ENCODE results near the gene SZT2. TPM values are rescaled to one million over a fixed set of nuclear protein-coding genes. Genes with fewer than 3 reads are reported as not detected.
"Not testable (repeated sequence)": the region's sequence is repeated elsewhere in the genome, so short reads cannot be mapped to it uniquely, and the experiment has no call there.

The SZT2 gene
- total RNA-seq, 5 donors from 2014 or later (not counting 1 experiment from before 2014, with no cell fraction given) = 106 to 137 (median 130) TPM

DNA sequence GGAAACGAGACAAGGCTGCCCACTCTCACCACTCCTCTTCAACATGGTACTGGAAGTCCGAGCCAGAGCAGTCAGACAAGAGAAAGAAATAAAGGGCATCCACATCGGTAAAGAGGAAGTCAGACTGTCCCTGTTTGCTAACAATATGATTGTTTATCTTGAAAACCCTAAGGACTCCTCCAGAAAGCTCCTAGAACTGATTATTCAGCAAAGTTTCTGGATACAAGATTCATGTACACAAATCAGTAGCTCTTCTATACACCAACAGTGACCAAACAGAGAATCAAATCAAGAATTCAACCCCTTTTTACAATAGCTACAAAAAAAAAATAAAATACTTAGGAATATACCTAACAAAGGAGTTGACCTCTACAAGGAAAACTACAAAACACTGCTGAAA is 68.7 kb downstream of the SZT2 start:
- H3K36me3 ChIP-seq (ENCODE audit: control insufficient read depth in 2 of 2, extremely low read depth in 1 of 2, insufficient read depth in 1 of 2, low read length in 1 of 2); H3K36me3 Mint-ChIP-seq; DNase-seq; H3K27ac ChIP-seq (ENCODE audit: low read length); ATAC-seq (replicated peaks in 1 of 4); H3K27me3 ChIP-seq (replicated peaks in 1 of 2; ENCODE audit: control insufficient read depth in 2 of 2, extremely low read depth in 1 of 2, insufficient read depth in 2 of 2, low read length in 1 of 2); H3K9me3 Mint-ChIP-seq; CTCF ChIA-PET; H3K9me3 ChIP-seq; H3K27ac Mint-ChIP-seq; H3K4me3 Mint-ChIP-seq; H3K4me3 ChIP-seq (ENCODE audit: control insufficient read depth in 1 of 2, extremely low read depth in 1 of 2, low read length in 1 of 2); POLR2A ChIA-PET: not testable (repeated sequence)
- WGBS (ENCODE audit: insufficient coverage) = 100% methylated on average over 1 of the region's 3 CpGs
- H3K4me1 ChIP-seq (ENCODE audit: control insufficient read depth in 1 of 2, extremely low read depth in 1 of 2, insufficient read depth in 2 of 2, low read length in 2 of 2) = peaks cover 0 to 10% of the 10 kb centered on the region in 2 experiments
- H3K27me3 Mint-ChIP-seq = peaks cover 14% of the 10 kb centered on the region in 2 donors
- peaks cover 11 to 12% (median 11%) of the 10 kb centered on the region in 3 donors for H3K4me1 Mint-ChIP-seq

DNA sequence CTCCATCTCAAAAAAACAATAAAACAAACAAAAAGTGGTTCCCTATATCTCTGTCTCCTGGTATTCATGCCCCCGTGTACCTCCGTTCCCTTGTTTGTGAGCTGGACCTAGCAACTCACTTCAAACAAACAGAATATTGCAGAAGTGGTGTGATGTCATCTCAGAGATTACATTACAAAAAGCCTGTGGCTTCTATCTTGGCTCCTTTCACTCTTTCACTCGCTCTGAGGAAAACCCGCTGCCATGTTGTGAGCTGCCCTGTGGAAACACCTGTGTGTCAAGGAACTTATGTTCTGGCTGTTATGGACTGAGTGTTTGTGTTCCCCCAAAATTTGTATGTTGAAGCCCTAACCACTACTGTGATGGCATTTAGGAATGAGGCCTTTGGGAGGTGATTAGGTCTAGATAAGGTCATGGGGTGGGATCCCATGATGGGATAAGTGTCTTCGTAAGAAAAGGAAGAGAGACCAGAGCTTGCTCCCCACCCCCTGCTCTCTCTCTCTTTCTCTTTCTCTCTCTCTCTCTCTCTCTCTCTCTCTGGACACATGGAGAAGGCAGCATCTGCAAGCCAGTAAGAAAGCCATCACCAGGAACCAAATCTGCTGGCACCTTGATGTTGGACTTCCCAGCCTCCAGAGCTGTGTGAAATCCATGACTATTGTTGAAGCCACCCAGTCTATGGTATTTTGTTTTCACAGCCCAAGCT is 71.4 kb downstream of the SZT2 start:
- Histone ChIP-seq H3K4me3 (ENCODE audit: control insufficient read depth in 1 of 2, extremely low read depth in 1 of 2, low read length in 1 of 2) (no peak overlapping the region), H3K9me3 (no peaks in the 10 kb centered on the region), H3K4me1 (ENCODE audit: control insufficient read depth in 1 of 2, extremely low read depth in 1 of 2, insufficient read depth in 2 of 2, low read length in 2 of 2) (no peaks in the 10 kb centered on the region), H3K27me3 (replicated peaks in 1 of 2; ENCODE audit: control insufficient read depth in 2 of 2, extremely low read depth in 1 of 2, insufficient read depth in 2 of 2, low read length in 1 of 2) (peaks cover 0 to 4% of the 10 kb centered on the region in 2 experiments), H3K27ac (ENCODE audit: low read length) (no peak overlapping the region), H3K36me3 (ENCODE audit: control insufficient read depth in 2 of 2, extremely low read depth in 1 of 2, insufficient read depth in 1 of 2, low read length in 1 of 2) (no peaks in the 10 kb centered on the region)
- Mint-ChIP-seq H3K27ac (no peak overlapping the region), H3K4me1 (peaks cover 0 to 2% (median 0%) of the 10 kb centered on the region in 3 donors), H3K27me3 (peaks cover 10 to 14% of the 10 kb centered on the region in 2 donors), H3K4me3 (no peak overlapping the region), H3K9me3 (no peaks in the 10 kb centered on the region), H3K36me3 (no peaks in the 10 kb centered on the region)
- no peak for ATAC-seq (replicated peaks in 1 of 4)
- CTCF ChIA-PET = no interaction called here
- DNase-seq = no peak
- POLR2A ChIA-PET = no interaction called here
- WGBS (ENCODE audit: insufficient coverage) = 84% methylated on average over 4 of the region's 5 CpGs

DNA sequence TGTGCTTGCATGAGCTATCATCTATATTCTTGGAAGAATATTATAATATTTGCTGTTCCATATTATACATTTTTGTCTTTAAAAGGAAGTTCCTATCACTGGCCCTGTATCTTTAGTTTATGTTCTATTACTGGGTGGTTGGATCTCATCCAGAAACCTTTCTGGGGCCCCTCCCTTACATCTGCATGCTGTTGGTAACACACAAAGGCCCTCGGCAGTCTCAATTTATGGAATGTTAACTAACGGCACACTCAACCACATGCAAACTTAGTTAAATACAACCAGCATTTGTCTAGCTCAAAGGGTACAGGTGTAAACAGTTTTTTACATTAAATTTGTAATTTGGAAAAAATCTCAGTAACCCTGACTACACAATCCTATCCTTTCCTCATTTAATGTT is 73.8 kb downstream of the SZT2 start:
- no peak for DNase-seq
- Histone ChIP-seq H3K9me3 (no peaks in the 10 kb centered on the region), H3K27me3 (replicated peaks in 1 of 2; ENCODE audit: control insufficient read depth in 2 of 2, extremely low read depth in 1 of 2, insufficient read depth in 2 of 2, low read length in 1 of 2) (peaks cover 0 to under 1% of the 10 kb centered on the region in 2 experiments), H3K4me1 (ENCODE audit: control insufficient read depth in 1 of 2, extremely low read depth in 1 of 2, insufficient read depth in 2 of 2, low read length in 2 of 2) (no peaks in the 10 kb centered on the region), H3K36me3 (ENCODE audit: control insufficient read depth in 2 of 2, extremely low read depth in 1 of 2, insufficient read depth in 1 of 2, low read length in 1 of 2) (no peaks in the 10 kb centered on the region), H3K27ac (ENCODE audit: low read length) (no peak overlapping the region), H3K4me3 (ENCODE audit: control insufficient read depth in 1 of 2, extremely low read depth in 1 of 2, low read length in 1 of 2) (no peak overlapping the region)
- no peaks in the 10 kb centered on the region for H3K9me3 Mint-ChIP-seq
- H3K27me3 Mint-ChIP-seq = peaks cover 0 to 4% of the 10 kb centered on the region in 2 donors
- H3K4me3 Mint-ChIP-seq = no peak overlapping the region
- no peaks in the 10 kb centered on the region for H3K36me3 Mint-ChIP-seq
- peaks cover 4 to 7% (median 4%) of the 10 kb centered on the region in 3 donors for H3K4me1 Mint-ChIP-seq
- CTCF ChIA-PET = interaction anchor here in 1 of 2 donors (0.6 kb wide), 1 partner anchor 685 kb away, joined by 3 read pairs; no protein-coding TSS in a partner anchor
- ATAC-seq (replicated peaks in 1 of 4) = no peak
- no CpG with 5 or more reads among the region's 2 CpGs for WGBS (ENCODE audit: insufficient coverage)
- POLR2A ChIA-PET = no interaction called here
- no peak overlapping the region for H3K27ac Mint-ChIP-seq

GRCh38 chr1:43464681-43465504 is 75.2 kb downstream of the SZT2 start:
- Histone ChIP-seq H3K27me3 (replicated peaks in 1 of 2; ENCODE audit: control insufficient read depth in 2 of 2, extremely low read depth in 1 of 2, insufficient read depth in 2 of 2, low read length in 1 of 2) (peaks cover 0 to 9% of the 10 kb centered on the region in 2 experiments), H3K9me3 (no peaks in the 10 kb centered on the region), H3K27ac (ENCODE audit: low read length) (no peak overlapping the region), H3K4me3 (ENCODE audit: control insufficient read depth in 1 of 2, extremely low read depth in 1 of 2, low read length in 1 of 2) (no peak overlapping the region), H3K36me3 (ENCODE audit: control insufficient read depth in 2 of 2, extremely low read depth in 1 of 2, insufficient read depth in 1 of 2, low read length in 1 of 2) (no peaks in the 10 kb centered on the region), H3K4me1 (ENCODE audit: control insufficient read depth in 1 of 2, extremely low read depth in 1 of 2, insufficient read depth in 2 of 2, low read length in 2 of 2) (no peaks in the 10 kb centered on the region)
- Mint-ChIP-seq H3K9me3 (no peaks in the 10 kb centered on the region), H3K4me3 (no peak overlapping the region), H3K4me1 (peaks cover 4 to 7% (median 4%) of the 10 kb centered on the region in 3 donors), H3K27me3 (no peaks in the 10 kb centered on the region), H3K27ac (no peak overlapping the region), H3K36me3 (no peaks in the 10 kb centered on the region)
- 60% methylated on average over 1 of the region's 13 CpGs for WGBS (ENCODE audit: insufficient coverage)
- CTCF ChIA-PET = no interaction called here
- ATAC-seq (replicated peaks in 1 of 4) (no peak), DNase-seq (no peak)
- POLR2A ChIA-PET = interaction anchor here in 1 of 2 donors (0.5 to 0.7 kb wide), 2 partner anchors 24 to 81 kb away, joined by 7 read pairs; no protein-coding TSS in a partner anchor

DNA sequence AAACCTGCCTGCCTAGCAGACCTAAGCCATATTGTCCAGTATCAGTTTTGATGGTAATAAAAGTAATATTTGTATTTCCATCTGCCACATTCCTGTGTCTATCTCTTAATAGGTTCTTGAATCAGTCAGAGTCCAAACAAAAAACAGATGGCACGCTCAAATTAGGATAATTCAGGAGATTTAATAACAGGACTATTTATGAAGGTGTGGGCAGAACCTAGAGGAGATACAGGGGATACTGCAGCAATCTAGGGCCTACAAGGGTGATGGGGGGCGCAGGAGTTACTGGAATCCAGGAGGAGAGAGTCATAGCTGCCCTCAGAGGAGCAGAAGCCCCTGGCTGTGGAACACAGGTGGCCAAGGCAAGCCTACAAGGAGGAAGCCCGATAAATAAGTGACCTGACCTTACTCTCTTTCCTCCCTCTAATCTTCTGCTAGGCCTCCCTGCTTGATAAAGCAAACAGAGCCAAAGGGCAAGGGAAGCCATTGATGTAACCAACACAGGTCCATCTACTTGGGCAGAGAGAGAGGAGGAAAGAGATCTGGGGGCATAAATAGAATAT is 75.9 kb downstream of the SZT2 start:
- Histone ChIP-seq H3K27ac (ENCODE audit: low read length) (no peak overlapping the region), H3K4me3 (ENCODE audit: control insufficient read depth in 1 of 2, extremely low read depth in 1 of 2, low read length in 1 of 2) (no peak overlapping the region), H3K27me3 (replicated peaks in 1 of 2; ENCODE audit: control insufficient read depth in 2 of 2, extremely low read depth in 1 of 2, insufficient read depth in 2 of 2, low read length in 1 of 2) (peaks cover 0 to 9% of the 10 kb centered on the region in 2 experiments), H3K4me1 (ENCODE audit: control insufficient read depth in 1 of 2, extremely low read depth in 1 of 2, insufficient read depth in 2 of 2, low read length in 2 of 2) (no peaks in the 10 kb centered on the region), H3K36me3 (ENCODE audit: control insufficient read depth in 2 of 2, extremely low read depth in 1 of 2, insufficient read depth in 1 of 2, low read length in 1 of 2) (no peaks in the 10 kb centered on the region), H3K9me3 (no peaks in the 10 kb centered on the region)
- no peak for ATAC-seq (replicated peaks in 1 of 4)
- H3K9me3 Mint-ChIP-seq = no peaks in the 10 kb centered on the region
- H3K27ac Mint-ChIP-seq = no peak overlapping the region
- WGBS (ENCODE audit: insufficient coverage) = 57% methylated on average over 1 of the region's 3 CpGs
- H3K27me3 Mint-ChIP-seq = no peaks in the 10 kb centered on the region
- H3K4me1 Mint-ChIP-seq = peaks cover 4 to 7% (median 4%) of the 10 kb centered on the region in 3 donors
- no peaks in the 10 kb centered on the region for H3K36me3 Mint-ChIP-seq
- no peak for DNase-seq
- H3K4me3 Mint-ChIP-seq = no peak overlapping the region
- ChIA-PET CTCF (no interaction called here), POLR2A (interaction anchor here in 1 of 2 donors (0.5 kb wide), 1 partner anchor 23 kb away, joined by 7 read pairs; no protein-coding TSS in a partner anchor)

DNA sequence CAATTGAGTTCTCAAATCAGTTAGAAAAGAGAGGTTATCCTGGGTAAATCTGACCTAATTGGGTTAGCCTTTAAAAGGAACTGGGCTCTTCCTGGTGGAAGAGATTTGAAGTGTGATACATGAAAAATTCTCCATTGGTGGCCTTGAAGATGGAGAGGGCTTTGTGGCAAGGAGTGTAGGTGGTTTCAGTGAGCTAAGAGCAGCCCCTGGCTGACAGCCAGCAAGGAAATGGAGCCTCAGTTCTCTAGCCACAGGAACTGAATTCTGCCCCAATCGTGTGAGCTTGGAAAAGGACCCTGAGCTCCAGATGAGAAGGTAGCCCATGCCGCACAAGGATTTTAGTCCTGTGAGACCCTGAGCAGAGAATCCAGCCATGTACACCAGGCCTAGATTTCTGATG is 76.7 kb downstream of the SZT2 start:
- no peaks in the 10 kb centered on the region for H3K9me3 Mint-ChIP-seq
- ATAC-seq (replicated peaks in 1 of 4) (no peak), DNase-seq (no peak)
- H3K27me3 Mint-ChIP-seq = no peaks in the 10 kb centered on the region
- H3K4me3 Mint-ChIP-seq = no peak overlapping the region
- POLR2A ChIA-PET = no interaction called here
- no peaks in the 10 kb centered on the region for H3K36me3 ChIP-seq (ENCODE audit: control insufficient read depth in 2 of 2, extremely low read depth in 1 of 2, insufficient read depth in 1 of 2, low read length in 1 of 2)
- no peak overlapping the region for H3K27ac ChIP-seq (ENCODE audit: low read length)
- H3K4me3 ChIP-seq (ENCODE audit: control insufficient read depth in 1 of 2, extremely low read depth in 1 of 2, low read length in 1 of 2) = no peak overlapping the region
- no peaks in the 10 kb centered on the region for H3K9me3 ChIP-seq
- no peaks in the 10 kb centered on the region for H3K36me3 Mint-ChIP-seq
- H3K4me1 ChIP-seq (ENCODE audit: control insufficient read depth in 1 of 2, extremely low read depth in 1 of 2, insufficient read depth in 2 of 2, low read length in 2 of 2) = no peaks in the 10 kb centered on the region
- WGBS (ENCODE audit: insufficient coverage) = 46% methylated on average over 2 of the region's 2 CpGs
- H3K4me1 Mint-ChIP-seq = peaks cover 4 to 7% (median 4%) of the 10 kb centered on the region in 3 donors
- CTCF ChIA-PET = no interaction called here
- no peak overlapping the region for H3K27ac Mint-ChIP-seq
- H3K27me3 ChIP-seq (replicated peaks in 1 of 2; ENCODE audit: control insufficient read depth in 2 of 2, extremely low read depth in 1 of 2, insufficient read depth in 2 of 2, low read length in 1 of 2) = peaks cover 0 to 9% of the 10 kb centered on the region in 2 experiments
